ENCODE results near the gene IRAK1. TPM values are rescaled to one million over a fixed set of nuclear protein-coding genes. Genes with fewer than 3 reads are reported as not detected.

The IRAK1 gene
- total RNA-seq, 1 donor from 2014 or later = 86.1 TPM

DNA sequence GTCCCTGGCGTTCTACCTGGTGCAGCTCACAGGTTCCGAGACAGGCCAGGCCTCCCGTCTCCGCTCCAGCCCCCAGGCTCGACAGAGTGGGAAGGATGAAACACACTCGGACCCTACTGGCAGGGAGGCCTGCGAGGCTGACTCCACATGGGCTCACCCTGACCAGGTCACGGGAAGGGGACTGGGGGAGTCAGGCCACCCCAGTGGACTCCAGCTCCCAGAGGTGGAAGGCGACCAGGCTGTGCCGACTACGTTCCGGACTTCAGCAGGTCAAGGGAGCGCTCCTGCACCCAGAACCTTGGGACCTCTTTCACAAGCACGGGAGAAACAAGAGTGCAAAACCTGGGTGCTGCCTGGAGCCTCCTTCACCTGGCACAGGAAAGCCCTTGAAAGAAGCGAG is 4.6 kb upstream of the IRAK1 start:
- no peak for DNase-seq (ENCODE audit: extremely low spot score, unreplicated experiment)
- Mint-ChIP-seq H3K27me3 (no peaks in the 10 kb centered on the region), H3K4me3 (no peak overlapping the region), H3K9me3 (no peaks in the 10 kb centered on the region), H3K27ac (no peak overlapping the region), H3K36me3 (no peaks in the 10 kb centered on the region), H3K4me1 (ENCODE audit: unreplicated experiment) (peaks cover 20% of the 10 kb centered on the region)
- TF ChIP-seq, protein P1, sequence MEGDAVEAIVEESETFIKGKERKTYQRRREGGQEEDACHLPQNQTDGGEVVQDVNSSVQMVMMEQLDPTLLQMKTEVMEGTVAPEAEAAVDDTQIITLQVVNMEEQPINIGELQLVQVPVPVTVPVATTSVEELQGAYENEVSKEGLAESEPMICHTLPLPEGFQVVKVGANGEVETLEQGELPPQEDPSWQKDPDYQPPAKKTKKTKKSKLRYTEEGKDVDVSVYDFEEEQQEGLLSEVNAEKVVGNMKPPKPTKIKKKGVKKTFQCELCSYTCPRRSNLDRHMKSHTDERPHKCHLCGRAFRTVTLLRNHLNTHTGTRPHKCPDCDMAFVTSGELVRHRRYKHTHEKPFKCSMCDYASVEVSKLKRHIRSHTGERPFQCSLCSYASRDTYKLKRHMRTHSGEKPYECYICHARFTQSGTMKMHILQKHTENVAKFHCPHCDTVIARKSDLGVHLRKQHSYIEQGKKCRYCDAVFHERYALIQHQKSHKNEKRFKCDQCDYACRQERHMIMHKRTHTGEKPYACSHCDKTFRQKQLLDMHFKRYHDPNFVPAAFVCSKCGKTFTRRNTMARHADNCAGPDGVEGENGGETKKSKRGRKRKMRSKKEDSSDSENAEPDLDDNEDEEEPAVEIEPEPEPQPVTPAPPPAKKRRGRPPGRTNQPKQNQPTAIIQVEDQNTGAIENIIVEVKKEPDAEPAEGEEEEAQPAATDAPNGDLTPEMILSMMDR (conservative IDR thresholded peaks at IDR 0.05) = no peak

DNA sequence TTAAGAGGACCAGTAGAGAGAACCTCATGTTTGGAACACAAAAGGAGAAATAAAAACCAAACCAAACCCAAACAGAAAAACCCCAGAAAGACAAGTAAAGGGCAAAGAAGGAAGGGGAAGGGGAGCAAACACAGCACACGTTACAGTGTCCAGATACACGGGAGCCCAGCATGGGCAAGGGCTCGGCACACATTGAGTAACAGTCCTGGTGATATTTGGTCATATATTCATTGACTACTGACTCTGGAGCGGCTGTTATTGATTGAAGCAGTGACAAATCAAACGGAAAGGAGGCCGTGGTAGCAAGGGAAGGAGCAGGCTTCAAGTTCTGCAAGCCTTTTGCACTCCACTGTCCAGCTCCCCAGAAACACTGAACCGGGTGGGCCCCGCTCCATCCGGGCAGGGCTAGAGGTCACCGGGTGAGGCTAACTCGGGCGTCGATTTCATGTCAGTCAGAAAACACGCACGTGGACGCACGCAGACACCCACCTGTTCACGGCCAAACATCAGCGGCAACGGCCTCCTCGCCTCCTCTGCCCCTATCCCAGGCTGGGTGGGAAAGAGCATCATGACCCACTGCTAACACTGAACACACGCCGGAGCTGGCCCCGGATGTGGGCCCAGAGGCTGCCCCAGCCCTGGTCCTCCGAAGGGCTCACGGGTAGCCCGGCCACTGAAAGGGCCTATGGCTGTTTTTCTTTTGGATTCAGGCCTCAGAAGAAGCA is 3.7 kb upstream of the IRAK1 start:
- Mint-ChIP-seq H3K27me3 (no peaks in the 10 kb centered on the region), H3K4me3 (peak overlapping the region; percentile 49), H3K27ac (peak overlapping the region; percentile 0), H3K4me1 (ENCODE audit: unreplicated experiment) (peaks cover 20% of the 10 kb centered on the region), H3K36me3 (no peaks in the 10 kb centered on the region), H3K9me3 (no peaks in the 10 kb centered on the region)
- DNase-seq (ENCODE audit: extremely low spot score, unreplicated experiment) = no peak
- TF ChIP-seq, protein P1 (conservative IDR thresholded peaks at IDR 0.05) = no peak

DNA sequence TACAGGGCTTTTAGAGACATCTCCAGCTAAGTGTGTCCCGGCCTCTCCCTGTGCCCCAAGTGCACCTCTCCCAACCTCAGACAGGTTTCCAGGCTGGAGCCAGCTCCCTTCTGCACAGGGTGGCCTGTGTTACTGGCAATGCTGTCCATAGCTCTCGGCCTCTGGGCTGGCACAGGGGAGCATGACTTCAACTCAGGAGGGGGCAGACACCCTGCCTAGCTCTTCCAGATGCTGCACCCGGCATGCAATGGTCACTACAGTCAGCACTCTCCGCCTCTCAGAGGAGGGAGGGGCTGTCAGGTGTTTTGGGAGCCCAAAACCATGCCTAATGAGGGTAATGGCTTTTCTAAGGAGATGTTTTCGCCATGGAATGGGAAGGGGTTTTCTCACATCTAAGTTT is 2.4 kb upstream of the IRAK1 start:
- H3K9me3 Mint-ChIP-seq = no peaks in the 10 kb centered on the region
- H3K27ac Mint-ChIP-seq = no peak overlapping the region
- peaks cover 20% of the 10 kb centered on the region for H3K4me1 Mint-ChIP-seq (ENCODE audit: unreplicated experiment)
- TF ChIP-seq, protein P1 (conservative IDR thresholded peaks at IDR 0.05) = no peak
- no peak for DNase-seq (ENCODE audit: extremely low spot score, unreplicated experiment)
- no peaks in the 10 kb centered on the region for H3K36me3 Mint-ChIP-seq
- H3K4me3 Mint-ChIP-seq = no peak overlapping the region
- no peaks in the 10 kb centered on the region for H3K27me3 Mint-ChIP-seq

- peaks cover 20% of the 10 kb centered on the region for H3K4me1 Mint-ChIP-seq (ENCODE audit: unreplicated experiment)
- H3K27me3 Mint-ChIP-seq = no peaks in the 10 kb centered on the region
- DNase-seq (ENCODE audit: extremely low spot score, unreplicated experiment) = no peak
- H3K9me3 Mint-ChIP-seq = no peaks in the 10 kb centered on the region
- H3K4me3 Mint-ChIP-seq = no peak overlapping the region
- H3K36me3 Mint-ChIP-seq = no peaks in the 10 kb centered on the region
- TF ChIP-seq, protein P1 (conservative IDR thresholded peaks at IDR 0.05) = no peak
- no peak overlapping the region for H3K27ac Mint-ChIP-seq
These were observed 1.5 kb upstream of the IRAK1 start for GRCh38 chrX:154021131-154021611.

GRCh38 chrX:154020536-154021115 is 924 bp upstream of the IRAK1 start:
- H3K4me1 Mint-ChIP-seq (ENCODE audit: unreplicated experiment) = peaks cover 15% of the 10 kb centered on the region
- no peak for DNase-seq (ENCODE audit: extremely low spot score, unreplicated experiment)
- H3K27ac Mint-ChIP-seq = peak overlapping the region; percentile 83
- H3K4me3 Mint-ChIP-seq = peak overlapping the region; percentile 86
- no peaks in the 10 kb centered on the region for H3K9me3 Mint-ChIP-seq
- H3K27me3 Mint-ChIP-seq = no peaks in the 10 kb centered on the region
- no peaks in the 10 kb centered on the region for H3K36me3 Mint-ChIP-seq
- TF ChIP-seq, protein P1 (conservative IDR thresholded peaks at IDR 0.05) = no peak

All from type B pancreatic cell (in vitro differentiated cells).